CD4-positive, alpha-beta T cell (primary cell): ENCODE measurements around the gene IFITM10. TPM values are rescaled to one million over a fixed set of nuclear protein-coding genes. Genes with fewer than 3 reads are reported as not detected.

ENCODE experiments used
- ATAC-seq: fragments of 200-7000 bp; cut with Tn5 transposase; one replicate; pipeline ENCODE4 v1.10.0; 2022; ENCODE audit warnings: mild to moderate bottlenecking; ENCODE audit not compliant: poor library complexity
- CTCF ChIA-PET: fragments of 350-600 bp; sonication (Branson Sonifier 250); formaldehyde crosslinking; loops from one replicate; lab custom pipeline; 2021; ENCODE audit warnings: antibody characterized with exemption, inconsistent platforms; lab: Charles Lee
- POLR2A ChIA-PET: fragments of 350-600 bp; sonication (Branson Sonifier 250); formaldehyde crosslinking; loops from one replicate; lab custom pipeline; 2021; ENCODE audit warnings: antibody characterized with exemption, inconsistent platforms; lab: Charles Lee
- DNase-seq, 14 experiments: peaks; one replicate each; pipeline ENCODE4 v3.0.0-alpha.2; 2013 to 2020; ENCODE audit warnings: mixed read lengths in 2 of 14
- H3K27ac ChIP-seq, 2 donors: one replicate each; pipeline versions ENCODE4 v1.5.1 to v1.7.0; 2013; ENCODE audit warnings: low read length in 2 of 2, low read depth in 1 of 2, mild to moderate bottlenecking in 1 of 2
- H3K27me3 ChIP-seq, 2 experiments: 1 replicate in 1 of 2; 2 replicates in 1 of 2; pipeline versions ENCODE4 v1.6.1 to v1.7.0; 2013; ENCODE audit warnings: low read length in 2 of 2, control low read depth in 1 of 2, mild to moderate bottlenecking in 1 of 2, moderate library complexity in 1 of 2; ENCODE audit not compliant: insufficient read depth in 2 of 2, control insufficient read depth in 1 of 2
- H3K36me3 ChIP-seq: one replicate; pipeline ENCODE4 v1.6.1; 2013; ENCODE audit warnings: low read length, control low read depth; ENCODE audit not compliant: insufficient read depth
- H3K4me1 ChIP-seq: one replicate; pipeline ENCODE4 v1.6.1; 2013; ENCODE audit warnings: low read length, control low read depth; ENCODE audit not compliant: insufficient read depth
- H3K4me3 ChIP-seq: one replicate; pipeline ENCODE4 v1.5.1; 2013; ENCODE audit warnings: mild to moderate bottlenecking, low read length, moderate library complexity
- H3K9me3 ChIP-seq, 2 experiments: 1 replicate in 1 of 2; 2 replicates in 1 of 2; pipeline versions ENCODE4 v1.6.1 to v1.7.0; 2013; ENCODE audit warnings: low read length in 2 of 2, mild to moderate bottlenecking in 2 of 2, control low read depth in 1 of 2, moderate library complexity in 1 of 2; ENCODE audit not compliant: control insufficient read depth in 1 of 2, insufficient read depth in 1 of 2
- H3K27ac Mint-ChIP-seq: one replicate; pipeline ENCODE4 v1.8.0; 2020; ENCODE audit warnings: mixed read lengths
- H3K27me3 Mint-ChIP-seq: one replicate; pipeline ENCODE4 v1.8.0; 2021; ENCODE audit warnings: mixed read lengths
- H3K36me3 Mint-ChIP-seq: one replicate; pipeline ENCODE4 v1.8.0; 2021; ENCODE audit warnings: low read depth, mixed read lengths
- H3K4me1 Mint-ChIP-seq: one replicate; pipeline ENCODE4 v1.8.0; 2021; ENCODE audit warnings: low read depth, mixed read lengths
- H3K4me3 Mint-ChIP-seq: one replicate; pipeline ENCODE4 v1.8.0; 2020; ENCODE audit warnings: mild to moderate bottlenecking, mixed read lengths
- H3K9me3 Mint-ChIP-seq: one replicate; pipeline ENCODE4 v1.8.0; 2020; ENCODE audit warnings: mixed read lengths
- intact Hi-C, 2 experiments: fragments of 100-400 bp; cut with DNase I in 1 of 2; cut with micrococcal nuclease in 1 of 2; formaldehyde crosslinking; loops; one replicate each; pipeline versions ENCODE4 v1.15.1 to v1.9.0; 2023 to 2025; cut with DNase I, micrococcal nuclease
- total RNA-seq, 174 experiments: library from RNA in 2 of 174; stranded (reverse) in 2 of 174; gene quantifications; one replicate each; pipeline ENCODE4 v1.2.3 and lab custom pipeline; 2021 to 2026
- TF ChIP-seq, protein P1 (sequence below): fragments of 200-600 bp; IDR thresholded peaks from one replicate; pipeline ENCODE4 v1.8.0; 2022; ENCODE audit warnings: antibody characterized with exemption, mild to moderate bottlenecking

The IFITM10 gene
- total RNA-seq, 2 experiments from 2014 or later, result 1.7 TPM

DNA sequence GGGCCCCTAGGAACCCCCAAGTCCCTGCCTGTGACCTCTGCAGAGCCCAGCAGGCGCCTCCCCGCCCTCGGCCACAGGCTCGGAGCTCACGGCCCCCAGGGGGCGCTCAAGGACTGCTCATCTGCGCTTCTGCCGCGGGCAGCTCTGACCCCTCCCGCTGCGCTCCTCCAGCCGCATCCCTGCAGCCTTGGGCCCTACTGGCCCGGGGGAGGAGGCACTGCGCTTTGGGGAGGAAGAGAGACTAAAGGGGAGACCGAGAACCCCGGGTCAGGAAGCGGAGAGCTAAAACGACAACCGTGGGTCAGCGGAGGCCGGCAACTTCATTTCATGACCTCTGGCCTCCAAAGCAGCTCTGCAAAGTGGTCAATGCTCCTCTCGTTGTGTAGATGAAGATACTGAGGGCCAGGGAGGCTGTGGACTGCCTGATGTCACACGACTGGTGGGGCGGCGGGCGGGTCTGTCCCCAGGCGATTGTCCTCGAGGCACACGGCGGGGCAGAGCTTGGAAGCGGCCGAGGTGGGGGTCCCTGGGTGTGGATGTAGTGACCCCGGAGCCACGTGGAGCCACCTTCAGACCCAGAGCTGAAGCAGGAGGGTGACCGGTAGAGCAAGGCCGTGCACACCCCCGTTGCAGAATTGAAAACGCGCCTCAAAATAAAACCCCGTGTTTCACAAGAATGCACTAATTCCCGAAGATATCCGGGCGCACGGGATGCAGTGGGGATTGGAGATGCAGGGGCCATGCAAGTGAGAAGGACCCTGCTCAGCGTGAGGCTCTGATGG, 56.1 kb downstream of the IFITM10 start:
- Histone ChIP-seq H3K4me1 (peaks cover 15% of the 10 kb centered on the region), H3K4me3 (no peak overlapping the region), H3K9me3 (no peaks in the 10 kb centered on the region), H3K27me3 (peaks cover 10 to 28% of the 10 kb centered on the region in 2 experiments), H3K27ac (no peak overlapping the region), H3K36me3 (no peaks in the 10 kb centered on the region)
- Mint-ChIP-seq H3K27ac (no peak overlapping the region), H3K4me1 (peaks cover 3% of the 10 kb centered on the region), H3K27me3 (peaks cover 8% of the 10 kb centered on the region), H3K4me3 (no peak overlapping the region), H3K9me3 (no peaks in the 10 kb centered on the region), H3K36me3 (no peaks in the 10 kb centered on the region)
- DNase-seq (peak; percentile 55 to 93 (median 78)), ATAC-seq (peak; percentile 75)
- TF ChIP-seq, protein P1, sequence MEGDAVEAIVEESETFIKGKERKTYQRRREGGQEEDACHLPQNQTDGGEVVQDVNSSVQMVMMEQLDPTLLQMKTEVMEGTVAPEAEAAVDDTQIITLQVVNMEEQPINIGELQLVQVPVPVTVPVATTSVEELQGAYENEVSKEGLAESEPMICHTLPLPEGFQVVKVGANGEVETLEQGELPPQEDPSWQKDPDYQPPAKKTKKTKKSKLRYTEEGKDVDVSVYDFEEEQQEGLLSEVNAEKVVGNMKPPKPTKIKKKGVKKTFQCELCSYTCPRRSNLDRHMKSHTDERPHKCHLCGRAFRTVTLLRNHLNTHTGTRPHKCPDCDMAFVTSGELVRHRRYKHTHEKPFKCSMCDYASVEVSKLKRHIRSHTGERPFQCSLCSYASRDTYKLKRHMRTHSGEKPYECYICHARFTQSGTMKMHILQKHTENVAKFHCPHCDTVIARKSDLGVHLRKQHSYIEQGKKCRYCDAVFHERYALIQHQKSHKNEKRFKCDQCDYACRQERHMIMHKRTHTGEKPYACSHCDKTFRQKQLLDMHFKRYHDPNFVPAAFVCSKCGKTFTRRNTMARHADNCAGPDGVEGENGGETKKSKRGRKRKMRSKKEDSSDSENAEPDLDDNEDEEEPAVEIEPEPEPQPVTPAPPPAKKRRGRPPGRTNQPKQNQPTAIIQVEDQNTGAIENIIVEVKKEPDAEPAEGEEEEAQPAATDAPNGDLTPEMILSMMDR, result peak; percentile 77
- POLR2A ChIA-PET, result interaction anchor here (0.7 to 1.7 kb wide), 5 partner anchors 64 to 307 kb away, joined by 3 to 14 read pairs (median 5); partner anchors contain the start of gene CTSD
- intact Hi-C loops, result loop anchor here (1.0 to 5.0 kb wide), 2 partner anchors 42 to 138 kb away; no protein-coding TSS in a partner anchor
- CTCF ChIA-PET, result interaction anchor here (0.5 to 4.2 kb wide), 29 partner anchors 13 to 1409 kb away, joined by 3 to 116 read pairs (median 4); partner anchors contain the start of gene SYT8

DNA sequence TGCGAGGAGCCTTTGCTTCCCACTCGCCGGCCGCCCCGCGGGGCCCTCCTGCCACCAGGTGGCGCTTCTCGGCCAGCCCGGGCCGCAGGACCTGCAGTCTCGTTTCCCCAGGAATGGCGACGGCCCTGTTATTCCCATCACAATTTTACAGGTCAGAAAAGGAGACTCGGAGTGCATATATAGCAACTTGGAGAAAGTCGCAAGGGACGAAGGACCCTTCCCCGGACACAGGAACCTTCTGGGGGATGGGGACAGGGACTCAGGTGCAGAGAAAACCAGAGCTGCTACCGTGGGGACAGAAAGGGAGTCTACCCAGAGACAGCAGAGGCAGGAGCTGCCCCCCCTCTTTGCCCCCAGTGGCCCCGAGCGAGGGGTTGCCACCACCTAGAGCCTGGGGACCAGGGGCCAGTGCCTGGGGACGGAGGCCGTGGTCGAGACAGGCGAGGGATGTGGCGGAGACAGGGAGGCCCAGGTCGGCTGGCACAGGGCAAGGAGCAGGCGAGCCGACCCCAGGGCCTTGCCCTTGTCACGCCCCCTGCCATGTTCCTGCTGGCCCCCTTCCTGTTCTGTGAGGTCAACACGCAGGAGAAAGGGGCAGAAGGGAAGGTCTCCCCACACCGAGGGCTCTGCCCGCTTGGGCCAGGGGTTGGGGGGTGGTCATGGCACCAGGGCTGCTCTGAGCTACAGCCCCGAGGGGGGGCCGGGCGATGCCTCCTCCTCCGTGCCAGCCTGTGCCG, 56.9 kb downstream of the IFITM10 start:
- peak; percentile 56 for ATAC-seq
- intact Hi-C loops, result loop anchor here (1.0 to 5.0 kb wide), 5 partner anchors 41 to 459 kb away; no protein-coding TSS in a partner anchor
- peak overlapping the region; percentile 12 for H3K4me3 ChIP-seq
- H3K4me1 ChIP-seq, result peaks cover 15% of the 10 kb centered on the region
- ChIA-PET CTCF (interaction anchor here (0.5 to 4.2 kb wide), 29 partner anchors 12 to 1410 kb away, joined by 3 to 116 read pairs (median 4); partner anchors contain the start of gene SYT8), POLR2A (interaction anchor here (0.7 to 1.7 kb wide), 5 partner anchors 64 to 307 kb away, joined by 3 to 14 read pairs (median 5); partner anchors contain the start of gene CTSD)
- no peaks in the 10 kb centered on the region for H3K36me3 ChIP-seq
- no peak overlapping the region for H3K27ac Mint-ChIP-seq
- peaks cover 10% of the 10 kb centered on the region for H3K27me3 Mint-ChIP-seq
- H3K27me3 ChIP-seq, result peaks cover 10 to 30% of the 10 kb centered on the region in 2 experiments
- peak; percentile 47 to 85 (median 64) for DNase-seq
- peak overlapping the region; percentile 59 for H3K4me3 Mint-ChIP-seq
- no peak overlapping the region for H3K27ac ChIP-seq
- no peaks in the 10 kb centered on the region for H3K36me3 Mint-ChIP-seq
- TF ChIP-seq, protein P1, result peak; percentile 83
- no peaks in the 10 kb centered on the region for H3K9me3 Mint-ChIP-seq
- no peaks in the 10 kb centered on the region for H3K9me3 ChIP-seq
- H3K4me1 Mint-ChIP-seq, result peaks cover 3% of the 10 kb centered on the region

DNA sequence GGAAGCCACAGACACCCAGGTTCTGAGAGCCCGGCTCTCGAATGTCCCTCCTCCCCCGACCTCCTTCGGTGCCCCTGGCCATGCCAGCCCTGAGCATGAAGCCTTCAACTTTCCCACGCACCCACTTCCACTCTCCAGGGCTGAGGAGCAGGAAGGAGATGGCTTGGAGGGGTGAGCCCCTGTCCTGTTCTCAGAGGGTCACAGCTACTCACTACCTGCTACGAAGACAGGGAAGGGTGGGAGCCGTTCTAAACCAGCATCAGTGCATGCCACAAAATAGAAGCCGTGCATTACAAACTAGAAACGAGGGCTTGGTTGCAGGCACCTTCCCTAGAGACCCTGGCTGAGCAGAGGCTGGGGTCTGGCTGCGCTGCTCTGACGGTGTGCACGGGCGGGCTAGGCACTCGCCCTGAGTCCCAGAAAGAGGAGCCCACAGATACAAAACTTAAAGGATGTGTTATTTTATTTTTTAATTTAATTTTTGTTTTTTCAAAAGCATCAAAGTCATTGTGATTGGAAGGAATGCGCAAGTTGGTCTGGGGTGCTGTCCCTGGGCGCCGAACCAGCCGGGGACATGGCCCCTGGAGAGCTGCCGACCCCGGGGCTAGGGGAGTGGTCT, 57.6 kb downstream of the IFITM10 start:
- ChIA-PET CTCF (interaction anchor here (0.6 to 4.2 kb wide), 11 partner anchors 14 to 459 kb away, joined by 3 to 116 read pairs (median 7); partner anchors contain the start of gene SYT8), POLR2A (interaction anchor here (1.7 kb wide), 1 partner anchor 140 kb away, joined by 14 read pairs; no protein-coding TSS in a partner anchor)
- Histone ChIP-seq H3K27ac (no peak overlapping the region), H3K4me1 (peaks cover 15% of the 10 kb centered on the region), H3K36me3 (no peaks in the 10 kb centered on the region), H3K9me3 (no peaks in the 10 kb centered on the region), H3K4me3 (no peak overlapping the region), H3K27me3 (peaks cover 10 to 30% of the 10 kb centered on the region in 2 experiments)
- no peak overlapping the region for H3K4me3 Mint-ChIP-seq
- no peaks in the 10 kb centered on the region for H3K9me3 Mint-ChIP-seq
- peaks cover 12% of the 10 kb centered on the region for H3K27me3 Mint-ChIP-seq
- no peaks in the 10 kb centered on the region for H3K36me3 Mint-ChIP-seq
- H3K27ac Mint-ChIP-seq, result no peak overlapping the region
- TF ChIP-seq, protein P1, result no peak
- peaks cover 3% of the 10 kb centered on the region for H3K4me1 Mint-ChIP-seq
- DNase-seq (no peak), ATAC-seq (no peak)
- intact Hi-C loops, result loop anchor here (1.0 to 5.0 kb wide), 5 partner anchors 41 to 459 kb away; no protein-coding TSS in a partner anchor
